Measurements from ENCODE around the gene PRUNE1. TPM values are rescaled to one million over a fixed set of nuclear protein-coding genes. Genes with fewer than 3 reads are reported as not detected.

The PRUNE1 gene
- total RNA-seq, 1 experiment from 2014 or later: 30.7 TPM

DNA sequence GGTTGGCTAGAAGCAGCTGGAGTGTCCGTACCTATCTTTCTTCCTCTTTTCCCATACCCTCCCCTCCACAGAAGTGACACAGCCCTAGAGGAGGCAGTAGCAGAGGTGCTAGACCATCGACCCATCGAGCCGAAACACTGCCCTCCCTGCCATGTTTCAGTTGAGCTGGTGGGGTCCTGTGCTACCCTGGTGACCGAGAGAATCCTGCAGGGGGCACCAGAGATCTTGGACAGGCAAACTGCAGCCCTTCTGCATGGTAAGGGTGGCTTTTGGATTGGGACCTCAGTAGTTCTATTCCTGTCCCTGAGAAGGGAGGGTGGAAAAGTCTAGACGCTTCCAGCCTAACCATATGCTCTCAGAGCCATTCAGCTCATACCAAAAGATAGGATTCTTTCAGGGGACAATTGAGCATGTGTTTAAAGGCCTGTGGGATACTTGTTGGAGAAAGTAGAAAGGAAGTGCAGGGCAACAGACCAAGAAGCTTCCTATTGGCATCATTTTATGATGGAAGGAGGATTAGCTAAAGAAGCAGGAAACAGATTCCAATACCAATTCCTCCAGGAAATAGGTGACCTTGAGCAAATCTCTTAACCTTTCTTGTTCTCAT lies 16.4 kb downstream of the PRUNE1 start:
- no peaks in the 10 kb centered on the region for H3K4me1 ChIP-seq (replicated peaks; ENCODE audit: insufficient read depth)
- ChIA-PET POLR2A (ENCODE audit: unreplicated experiment) (interaction anchor here (0.5 kb wide), 1 partner anchor 327 kb away, joined by 8 read pairs; the partner anchor contains the start of gene GOLPH3L), CTCF (interaction anchor here (0.5 to 1.3 kb wide), 5 partner anchors 24 to 131 kb away, joined by 3 to 15 read pairs (median 3); no protein-coding TSS in a partner anchor)
- intact Hi-C loops (cut with micrococcal nuclease; ENCODE audit: unreplicated experiment): loop anchor here (1.0 to 2.0 kb wide), 2 partner anchors 24 to 132 kb away; partner anchors contain the start of gene TNFAIP8L2
- peaks cover 6% of the 10 kb centered on the region; the same call in 1 of the 2 replicates for H3K36me3 ChIP-seq (ENCODE audit: low read depth)
- no peak overlapping the region for H2AFZ ChIP-seq
- H3K9me3 ChIP-seq (ENCODE audit: insufficient read depth, low read depth): no peaks in the 10 kb centered on the region
- no peaks in the 10 kb centered on the region for H3K79me2 ChIP-seq (ENCODE audit: low read depth)
- TF ChIP-seq EZH2 (IDR thresholded peaks at IDR 0.05; ENCODE audit: low read depth): no peak
- TF ChIP-seq, protein P1, sequence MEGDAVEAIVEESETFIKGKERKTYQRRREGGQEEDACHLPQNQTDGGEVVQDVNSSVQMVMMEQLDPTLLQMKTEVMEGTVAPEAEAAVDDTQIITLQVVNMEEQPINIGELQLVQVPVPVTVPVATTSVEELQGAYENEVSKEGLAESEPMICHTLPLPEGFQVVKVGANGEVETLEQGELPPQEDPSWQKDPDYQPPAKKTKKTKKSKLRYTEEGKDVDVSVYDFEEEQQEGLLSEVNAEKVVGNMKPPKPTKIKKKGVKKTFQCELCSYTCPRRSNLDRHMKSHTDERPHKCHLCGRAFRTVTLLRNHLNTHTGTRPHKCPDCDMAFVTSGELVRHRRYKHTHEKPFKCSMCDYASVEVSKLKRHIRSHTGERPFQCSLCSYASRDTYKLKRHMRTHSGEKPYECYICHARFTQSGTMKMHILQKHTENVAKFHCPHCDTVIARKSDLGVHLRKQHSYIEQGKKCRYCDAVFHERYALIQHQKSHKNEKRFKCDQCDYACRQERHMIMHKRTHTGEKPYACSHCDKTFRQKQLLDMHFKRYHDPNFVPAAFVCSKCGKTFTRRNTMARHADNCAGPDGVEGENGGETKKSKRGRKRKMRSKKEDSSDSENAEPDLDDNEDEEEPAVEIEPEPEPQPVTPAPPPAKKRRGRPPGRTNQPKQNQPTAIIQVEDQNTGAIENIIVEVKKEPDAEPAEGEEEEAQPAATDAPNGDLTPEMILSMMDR (conservative IDR thresholded peaks at IDR 0.05): peak; percentile 79
- no peaks in the 10 kb centered on the region for H3K27me3 ChIP-seq (ENCODE audit: insufficient read depth, low read depth)
- H3F3A ChIP-seq (ENCODE audit: insufficient read depth, low read depth): 0 out of 2 replicates have a peak, but pooled peaks cover 4% of the 10 kb centered on the region
- H3K9me2 ChIP-seq (ENCODE audit: insufficient read depth): no peaks in the 10 kb centered on the region
- BruUV-seq (replicated peaks): no TSS peak
- DNase-seq: peak in 1 of 2 experiments; percentile 62
- H4K20me1 ChIP-seq (ENCODE audit: insufficient read depth): no peaks in the 10 kb centered on the region
- H3K27ac ChIP-seq: no peak overlapping the region
- no peak overlapping the region for H3K4me3 ChIP-seq
- H3K4me2 ChIP-seq: no peak overlapping the region

DNA sequence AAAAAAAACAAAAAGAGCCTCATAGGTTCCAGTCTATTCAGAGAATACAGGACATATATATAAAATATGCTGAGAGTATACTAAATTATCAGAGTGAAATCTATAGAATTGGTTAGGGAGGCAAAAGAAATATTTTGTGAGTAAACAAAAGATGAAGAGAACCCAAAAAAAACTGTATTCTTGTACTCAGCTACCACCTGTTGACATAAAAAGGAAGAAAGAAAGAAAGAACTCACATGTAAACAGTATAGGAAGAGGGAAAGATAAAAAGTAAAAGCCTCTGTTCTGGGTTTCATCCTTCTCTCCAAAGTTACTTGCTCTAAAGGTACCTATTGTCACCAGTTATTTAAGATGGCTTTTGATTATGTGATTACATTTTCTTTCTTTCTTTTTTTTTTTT lies 18.2 kb downstream of the PRUNE1 start:
- BruUV-seq (replicated peaks): no TSS peak
- no peaks in the 10 kb centered on the region for H3K9me3 ChIP-seq (ENCODE audit: insufficient read depth, low read depth)
- POLR2A ChIA-PET (ENCODE audit: unreplicated experiment): no interaction called here

DNA sequence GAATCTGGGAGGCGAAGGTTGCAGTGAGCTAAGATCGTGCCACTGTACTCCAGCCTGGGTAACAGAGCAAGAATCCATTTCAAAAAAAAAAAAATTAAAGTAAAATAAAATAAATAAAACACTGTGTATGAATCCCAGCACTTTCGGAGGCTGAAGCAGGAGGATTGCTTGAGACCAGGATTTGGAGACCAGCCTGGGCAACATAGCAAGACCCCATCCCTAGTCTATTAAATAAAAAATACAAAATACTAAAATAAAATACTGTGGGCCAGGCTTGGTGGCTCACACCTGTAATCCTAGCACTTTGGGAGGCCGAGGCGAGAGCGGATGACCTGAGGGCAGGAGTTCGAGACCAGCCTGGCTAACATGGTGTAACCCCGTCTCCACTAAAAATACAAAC lies 23.9 kb downstream of the PRUNE1 start:
- H4K20me1 ChIP-seq (ENCODE audit: insufficient read depth): no peaks in the 10 kb centered on the region
- intact Hi-C loops (cut with micrococcal nuclease; ENCODE audit: unreplicated experiment): no loop called here
- no peak for TF ChIP-seq EZH2 (IDR thresholded peaks at IDR 0.05; ENCODE audit: low read depth)
- TF ChIP-seq, protein P1 (conservative IDR thresholded peaks at IDR 0.05): no peak

More for the DNA sequence above, 18.2 kb downstream of the PRUNE1 start:
- 0 out of 2 replicates have a peak, but pooled peaks cover 4% of the 10 kb centered on the region for H3F3A ChIP-seq (ENCODE audit: insufficient read depth, low read depth)
- no peak for DNase-seq
- intact Hi-C loops (cut with micrococcal nuclease; ENCODE audit: unreplicated experiment): no loop called here
- H3K36me3 ChIP-seq (ENCODE audit: low read depth): peaks cover 6% of the 10 kb centered on the region; the same call in 1 of the 2 replicates
- no peaks in the 10 kb centered on the region for H3K79me2 ChIP-seq (ENCODE audit: low read depth)
- H2AFZ ChIP-seq: no peak overlapping the region
- no peak overlapping the region for H3K4me2 ChIP-seq
- TF ChIP-seq, protein P1 (conservative IDR thresholded peaks at IDR 0.05): no peak
- TF ChIP-seq EZH2 (IDR thresholded peaks at IDR 0.05; ENCODE audit: low read depth): no peak
- H3K9me2 ChIP-seq (ENCODE audit: insufficient read depth): no peaks in the 10 kb centered on the region
- H3K27ac ChIP-seq: no peak overlapping the region
- H3K4me1 ChIP-seq (replicated peaks; ENCODE audit: insufficient read depth): no peaks in the 10 kb centered on the region
- H3K27me3 ChIP-seq (ENCODE audit: insufficient read depth, low read depth): no peaks in the 10 kb centered on the region
- no peaks in the 10 kb centered on the region for H4K20me1 ChIP-seq (ENCODE audit: insufficient read depth)
- no peak overlapping the region for H3K4me3 ChIP-seq
- CTCF ChIA-PET: no interaction called here

More for the DNA sequence above, 23.9 kb downstream of the PRUNE1 start:
- CTCF ChIA-PET: no interaction called here
- H3K4me2 ChIP-seq: no peak overlapping the region
- H2AFZ ChIP-seq: no peak overlapping the region
- no peaks in the 10 kb centered on the region for H3K27me3 ChIP-seq (ENCODE audit: insufficient read depth, low read depth)
- H3F3A ChIP-seq (ENCODE audit: insufficient read depth, low read depth): no peaks in the 10 kb centered on the region
- H3K9me3 ChIP-seq (ENCODE audit: insufficient read depth, low read depth): no peaks in the 10 kb centered on the region
- H3K79me2 ChIP-seq (ENCODE audit: low read depth): no peaks in the 10 kb centered on the region
- peaks cover 6% of the 10 kb centered on the region; the same call in 1 of the 2 replicates for H3K36me3 ChIP-seq (ENCODE audit: low read depth)
- H3K4me1 ChIP-seq (replicated peaks; ENCODE audit: insufficient read depth): peaks cover 11% of the 10 kb centered on the region
- no peak overlapping the region for H3K27ac ChIP-seq
- POLR2A ChIA-PET (ENCODE audit: unreplicated experiment): interaction anchor here (0.6 kb wide), 1 partner anchor 12 kb away, joined by 7 read pairs; no protein-coding TSS in a partner anchor
- BruUV-seq (replicated peaks): no TSS peak
- H3K4me3 ChIP-seq: no peak overlapping the region
- no peaks in the 10 kb centered on the region for H3K9me2 ChIP-seq (ENCODE audit: insufficient read depth)
- DNase-seq: no peak
